ENCODE data around the gene MDGA2.
A peak's percentile ranks its signal among the peaks of the same experiment; 100 is the strongest.
"Not testable (repeated sequence)": the region's sequence is repeated elsewhere in the genome, so short reads cannot be mapped to it uniquely, and the experiment has no call there.

The MDGA2 gene

DNA sequence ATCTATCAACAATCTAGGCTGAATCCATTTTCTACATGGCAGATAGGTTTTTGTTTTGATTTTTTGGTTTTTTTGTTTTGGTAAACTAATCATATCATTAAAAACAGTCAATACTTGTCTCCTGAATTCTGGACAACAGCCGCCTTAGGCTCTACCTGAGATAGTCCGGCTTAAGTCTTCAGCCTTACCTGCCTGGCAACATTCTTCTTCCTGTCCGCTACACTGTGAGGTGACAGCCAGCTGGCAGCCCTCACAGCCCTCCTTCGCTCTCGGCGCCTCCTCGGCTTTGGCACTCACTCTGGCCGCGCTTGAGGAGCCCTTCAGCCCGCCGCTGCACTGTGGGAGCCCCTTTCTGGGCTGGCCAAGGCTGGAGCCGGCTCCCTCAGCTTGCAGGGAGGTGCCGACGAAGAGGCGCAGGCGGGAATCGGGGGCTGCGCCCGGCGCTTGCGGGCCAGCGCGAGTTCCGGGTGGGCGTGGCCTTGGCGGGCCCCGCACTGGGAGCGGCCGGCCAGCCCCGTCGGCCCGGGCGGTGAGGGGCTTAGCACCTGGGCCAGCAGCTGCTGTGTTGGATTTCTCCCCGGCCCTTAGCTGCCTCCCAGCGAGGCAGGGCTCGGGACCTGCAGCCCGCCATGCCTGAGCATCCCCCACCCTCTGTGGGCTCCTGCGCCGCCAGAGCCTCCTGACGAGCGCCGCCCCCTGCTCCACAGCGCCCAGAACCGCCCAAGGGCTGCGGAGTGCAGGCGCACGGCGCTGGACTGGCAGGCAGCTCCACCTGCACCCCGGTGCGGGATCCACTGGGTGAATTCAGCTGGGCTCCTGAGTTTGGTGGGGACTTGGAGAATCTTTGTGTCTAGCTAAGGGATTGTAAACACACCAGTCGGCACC is 49.0 kb downstream of the MDGA2 start:
- peak in 2 of 10 donors; percentile 43 to 81 for DNase-seq
- intact Hi-C loops (cut with DNase I), result no loop called here

GRCh38 chr14:47624126-47624525 is 51.3 kb downstream of the MDGA2 start:
- peak in 1 of 10 donors; percentile 52 for DNase-seq

DNA sequence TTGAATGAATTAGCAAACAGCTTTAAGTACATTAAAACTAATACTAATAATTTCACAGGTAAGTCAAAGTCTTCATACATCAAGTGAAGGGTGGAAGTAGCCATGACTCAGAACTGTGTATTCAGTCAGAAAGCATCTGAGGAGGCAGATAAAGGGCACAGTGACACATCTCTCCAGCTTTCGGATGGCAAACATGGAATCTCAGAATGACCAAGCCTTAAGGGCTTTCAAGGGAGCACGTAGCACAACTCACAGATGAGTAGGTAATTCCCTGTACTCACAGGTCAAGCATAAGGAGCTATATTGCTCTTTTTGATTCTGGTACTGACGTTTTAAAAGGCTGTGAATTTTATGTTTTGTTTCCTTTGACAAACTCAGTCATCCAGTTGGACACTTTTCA is 56.0 kb downstream of the MDGA2 start:
- DNase-seq, result no peak
- intact Hi-C loops (cut with DNase I), result no loop called here

More at GRCh38 chr14:47624126-47624525, 51.3 kb downstream of the MDGA2 start:
- intact Hi-C loops (cut with DNase I), result not testable (repeated sequence)

- no peak for DNase-seq
- intact Hi-C loops (cut with DNase I), result no loop called here
Measured at GRCh38 chr14:47606566-47606965, 68.8 kb downstream of the MDGA2 start.

GRCh38 chr14:47596860-47597259 is 78.5 kb downstream of the MDGA2 start:
- intact Hi-C loops (cut with DNase I), result no loop called here

GRCh38 chr14:47596232-47596631 is 79.2 kb downstream of the MDGA2 start:
- intact Hi-C loops (cut with DNase I), result no loop called here
- DNase-seq, result no peak

More at GRCh38 chr14:47596860-47597259, 78.5 kb downstream of the MDGA2 start:
- no peak for DNase-seq

- no peak for DNase-seq
- intact Hi-C loops (cut with DNase I), result no loop called here
Measured at GRCh38 chr14:47595552-47595951, 79.9 kb downstream of the MDGA2 start.

GRCh38 chr14:47590767-47591495 is 84.5 kb downstream of the MDGA2 start:
- DNase-seq, result no peak
- intact Hi-C loops (cut with DNase I), result no loop called here

DNA sequence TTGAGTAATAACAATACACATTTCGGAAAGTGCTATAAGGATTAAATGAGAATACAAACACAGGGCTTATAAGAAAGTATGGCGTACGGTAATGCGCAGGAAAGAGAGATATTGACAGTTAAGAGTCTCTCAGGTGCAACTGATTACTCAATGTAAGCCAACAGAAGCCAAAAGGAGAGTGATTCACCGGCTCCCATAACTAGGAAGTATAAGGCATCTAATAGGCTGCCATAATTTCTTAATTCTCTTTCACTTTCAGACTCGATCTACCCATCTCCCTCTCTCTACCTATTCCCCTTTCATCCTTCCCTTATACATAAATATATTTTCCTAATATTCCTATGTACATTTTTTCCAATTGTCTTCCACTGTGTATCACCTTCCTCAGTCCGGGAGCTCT is 90.0 kb downstream of the MDGA2 start:
- no peak for DNase-seq
- intact Hi-C loops (cut with DNase I), result no loop called here

DNA sequence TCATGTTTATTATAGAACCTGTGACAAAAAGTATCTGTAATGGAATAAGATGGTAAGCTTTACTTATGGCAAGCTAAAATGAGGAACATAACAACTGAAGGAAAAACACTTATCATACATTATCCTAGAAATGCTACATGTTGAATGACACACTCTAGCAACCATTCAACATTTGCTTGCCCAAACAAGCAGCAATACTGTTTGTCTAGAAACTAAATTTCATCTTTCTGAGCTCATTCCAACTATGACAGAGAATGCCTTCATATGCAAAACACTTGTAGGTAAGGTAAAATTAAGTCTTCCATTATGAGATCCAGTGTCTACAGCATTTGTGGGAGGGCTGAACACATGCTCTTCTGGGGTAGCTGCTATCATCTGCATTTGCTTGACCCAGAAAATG is 108.1 kb downstream of the MDGA2 start:
- intact Hi-C loops (cut with DNase I), result no loop called here
- DNase-seq, result no peak

DNA sequence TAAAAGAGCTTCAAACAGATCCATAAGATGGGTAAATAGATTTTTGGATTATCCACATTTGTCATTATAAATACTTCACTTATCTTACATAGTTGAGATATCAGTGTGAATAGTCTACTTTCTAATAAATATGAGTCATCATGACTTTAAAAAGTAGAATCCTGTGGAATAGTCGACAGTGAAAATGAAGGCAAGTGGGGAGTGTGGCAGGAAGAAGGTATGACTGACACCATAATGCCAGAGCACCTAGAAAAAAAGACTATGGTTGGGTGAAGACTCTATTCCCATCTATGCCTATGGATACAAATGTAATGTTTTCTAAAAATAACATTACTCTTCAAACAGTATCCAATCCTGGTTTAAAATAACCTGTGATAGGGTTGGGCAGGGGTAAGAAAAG is 117.5 kb downstream of the MDGA2 start:
- DNase-seq, result no peak
- intact Hi-C loops (cut with DNase I), result no loop called here

DNA sequence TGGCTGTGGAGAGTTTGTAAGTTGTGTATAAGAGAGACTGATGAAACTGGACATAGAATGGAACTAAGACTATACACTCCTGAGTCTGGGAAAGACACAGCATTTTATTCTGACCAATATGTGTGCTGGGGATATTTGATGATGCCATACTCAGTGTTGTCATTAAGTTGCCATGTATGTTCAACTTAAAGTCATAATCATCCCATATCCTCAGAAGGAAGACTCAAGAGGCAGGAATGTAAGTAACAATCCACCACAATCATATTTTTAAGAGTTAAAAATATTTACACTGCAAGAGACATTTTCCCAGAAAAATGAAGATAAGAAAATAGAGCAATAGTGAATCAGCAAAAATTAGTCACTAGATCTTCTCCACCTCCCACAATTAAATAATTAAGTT is 120.1 kb downstream of the MDGA2 start:
- DNase-seq, result no peak
- intact Hi-C loops (cut with DNase I), result no loop called here

DNA sequence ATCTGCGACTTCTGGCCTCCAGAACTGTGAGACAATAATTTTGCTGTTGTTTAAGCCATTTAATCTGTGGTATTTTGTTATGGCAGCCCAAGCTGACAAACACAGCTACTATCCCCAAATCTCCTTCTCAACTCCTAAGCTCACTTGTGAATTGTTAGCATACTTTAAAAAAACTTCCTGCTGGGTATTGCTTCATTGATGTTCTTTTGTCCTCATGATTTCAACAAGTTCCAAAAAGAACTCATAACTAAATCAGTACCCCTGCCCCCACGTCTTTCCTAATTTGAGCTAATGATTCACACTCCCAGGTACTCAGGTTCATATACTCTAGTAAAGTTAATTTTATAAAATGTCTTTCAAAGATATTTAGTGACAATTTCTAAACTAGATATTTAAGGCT is 125.5 kb downstream of the MDGA2 start:
- no peak for DNase-seq
- intact Hi-C loops (cut with DNase I), result loop anchor here (10.0 kb wide), 1 partner anchor 965 kb away; no protein-coding TSS in a partner anchor

DNA sequence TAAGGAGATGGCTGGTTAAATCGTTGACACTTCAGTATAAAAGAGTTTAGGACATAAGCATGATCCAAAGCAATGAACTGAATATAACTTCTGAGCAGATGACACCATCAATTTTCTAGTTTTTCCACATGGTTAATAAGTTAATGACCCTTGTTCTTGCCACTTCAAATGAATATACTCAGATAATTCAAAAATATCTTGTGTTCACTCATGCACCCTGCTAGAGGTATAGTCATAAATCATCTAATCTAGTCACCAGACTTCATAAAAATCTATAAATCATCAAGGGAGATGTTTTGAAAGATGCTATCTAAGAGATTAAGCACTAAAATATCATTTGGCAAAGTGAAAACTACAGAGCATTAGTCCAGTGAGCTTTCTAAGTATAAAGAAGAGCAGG is 131.9 kb downstream of the MDGA2 start:
- no peak for DNase-seq
- intact Hi-C loops (cut with DNase I), result loop anchor here (10.0 kb wide), 1 partner anchor 959 kb away; no protein-coding TSS in a partner anchor

DNA sequence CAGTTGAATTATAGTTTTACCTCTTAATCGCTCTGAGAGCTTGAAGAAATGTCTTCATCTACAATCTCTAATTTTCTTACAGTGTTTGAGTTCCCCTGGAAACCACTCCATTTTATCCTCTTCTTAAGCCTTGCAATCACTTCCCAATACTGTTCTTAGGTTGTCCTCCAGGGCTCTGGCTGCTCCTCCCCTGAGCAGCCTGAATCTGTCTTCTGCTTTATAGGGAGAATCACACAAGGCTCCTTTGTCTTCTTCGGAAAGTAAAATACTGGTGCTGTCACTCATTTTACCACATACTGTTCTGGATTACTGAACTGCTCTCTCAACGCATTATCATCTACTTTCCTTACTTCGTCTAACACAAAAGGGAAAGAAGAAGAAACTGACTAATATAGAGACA is 133.7 kb downstream of the MDGA2 start:
- DNase-seq, result no peak
- intact Hi-C loops (cut with DNase I), result loop anchor here (10.0 kb wide), 1 partner anchor 957 kb away; no protein-coding TSS in a partner anchor

DNA sequence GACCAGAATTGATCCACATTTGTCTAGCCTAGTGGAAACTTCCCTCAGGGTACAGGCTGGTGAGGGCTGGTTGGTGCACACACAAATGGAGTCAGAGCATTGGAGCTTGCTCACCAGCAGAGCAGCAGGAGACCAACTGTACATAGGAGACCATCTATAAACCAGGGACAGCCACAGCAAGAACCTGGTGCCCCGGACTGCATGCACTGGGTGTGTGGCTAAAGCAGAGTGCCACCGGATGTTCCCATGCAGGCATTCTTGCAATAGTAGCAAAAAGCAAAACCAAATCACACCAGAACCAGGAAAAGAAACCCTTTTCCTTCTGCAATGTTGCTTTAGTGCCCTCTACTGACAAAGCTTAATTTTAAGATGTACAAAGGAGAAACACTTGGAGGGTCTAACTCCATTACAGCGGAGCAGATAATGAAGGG is 136.4 kb downstream of the MDGA2 start:
- intact Hi-C loops (cut with DNase I), result no loop called here
- DNase-seq, result peak in 5 of 10 donors; percentile 3 to 85 (median 58)

- intact Hi-C loops (cut with DNase I), result no loop called here
- no peak for DNase-seq
Measured at GRCh38 chr14:47536341-47536740, 139.1 kb downstream of the MDGA2 start.

DNA sequence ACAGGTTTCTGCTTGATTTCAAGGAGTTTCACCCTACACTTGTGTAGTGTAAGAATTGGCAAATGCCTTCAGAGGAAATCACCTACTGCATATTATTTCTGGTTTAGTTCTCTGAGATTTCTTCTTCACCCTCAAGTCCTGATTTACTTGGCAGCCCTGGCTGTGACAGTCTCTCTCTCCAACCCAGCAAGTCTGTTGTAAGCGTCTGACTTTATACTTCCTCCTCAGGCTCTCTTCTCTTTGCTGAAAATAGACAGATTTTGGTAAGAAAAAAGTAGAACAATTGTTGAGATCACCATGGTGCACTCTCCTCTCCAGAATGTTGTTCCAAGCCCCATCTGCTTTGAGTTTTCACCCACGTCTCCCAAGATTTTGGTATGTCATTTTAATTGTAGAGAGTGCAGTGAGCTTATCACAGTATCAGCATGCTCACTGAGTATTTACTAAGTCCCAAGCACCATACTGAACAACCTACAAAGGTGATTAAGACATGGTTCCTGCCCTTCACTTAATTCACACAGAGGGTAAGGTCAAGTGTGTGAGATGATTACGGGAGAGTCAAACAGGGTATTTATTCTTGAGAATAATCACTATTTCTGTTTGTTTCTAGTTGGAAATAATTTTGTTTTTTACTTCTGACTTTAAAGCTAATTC is 148.7 kb downstream of the MDGA2 start:
- DNase-seq, result peak in 4 of 10 donors; percentile 9 to 84 (median 48)
- intact Hi-C loops (cut with DNase I), result no loop called here

- intact Hi-C loops (cut with DNase I), result no loop called here
- no peak for DNase-seq
Measured at GRCh38 chr14:47524524-47524923, 150.9 kb downstream of the MDGA2 start.

DNA sequence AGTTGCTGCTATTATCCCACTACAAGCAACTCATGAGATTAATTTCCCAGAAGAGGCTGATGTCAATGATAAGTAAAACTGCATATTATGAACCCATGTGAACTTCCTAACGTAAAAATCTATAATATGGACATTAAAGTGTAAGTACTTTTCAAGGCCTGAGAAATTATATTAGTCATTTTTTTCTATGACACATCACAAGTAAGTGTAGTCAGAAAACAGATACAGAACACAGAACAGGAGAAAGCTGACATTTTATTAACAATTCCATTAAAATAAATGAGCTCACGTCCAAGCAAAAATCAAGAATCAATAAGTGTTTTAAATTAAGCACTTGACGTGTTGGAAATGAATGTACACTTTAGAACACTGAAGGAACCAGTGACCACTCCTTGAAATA is 155.0 kb downstream of the MDGA2 start:
- intact Hi-C loops (cut with DNase I), result no loop called here
- DNase-seq, result no peak

- DNase-seq, result no peak
- intact Hi-C loops (cut with DNase I), result no loop called here
Measured at GRCh38 chr14:47511829-47512228, 163.6 kb downstream of the MDGA2 start.

All from posterior cingulate gyrus (tissue), 11 donors.